ENCODE measurements around the gene TAT. TPM values are rescaled to one million over a fixed set of nuclear protein-coding genes. Genes with fewer than 3 reads are reported as not detected.
A peak's percentile ranks its signal among the peaks of the same experiment; 100 is the strongest.
"Not testable (repeated sequence)": the region's sequence is repeated elsewhere in the genome, so short reads cannot be mapped to it uniquely, and the experiment has no call there.

TAT gene
- total RNA-seq = not detected

GRCh38 chr16:71576971-71577370 is at the start of gene TAT:
TAT (minus strand) TSS chr16:71577092; CDS start chr16:71576415, 677 bp downstream.
- Mint-ChIP-seq H3K27ac (no peak within 1 kb of the TSS), H3K27me3 (peaks cover 41% of the 10 kb centered on the region), H3K9me3 (ENCODE audit: low read depth) (no peaks in the 10 kb centered on the region), H3K36me3 (no peaks in the 10 kb centered on the region), H3K4me1 (no peaks in the 10 kb centered on the region), H3K4me3 (no peak within 1 kb of the TSS)
- CTCF ChIA-PET = interaction anchor here (0.6 to 1.7 kb wide), 5 partner anchors 11 to 115 kb away, joined by 3 to 6 read pairs (median 4); partner anchors contain the start of gene ZNF23
- no peak for DNase-seq
- no peak for ATAC-seq

DNA sequence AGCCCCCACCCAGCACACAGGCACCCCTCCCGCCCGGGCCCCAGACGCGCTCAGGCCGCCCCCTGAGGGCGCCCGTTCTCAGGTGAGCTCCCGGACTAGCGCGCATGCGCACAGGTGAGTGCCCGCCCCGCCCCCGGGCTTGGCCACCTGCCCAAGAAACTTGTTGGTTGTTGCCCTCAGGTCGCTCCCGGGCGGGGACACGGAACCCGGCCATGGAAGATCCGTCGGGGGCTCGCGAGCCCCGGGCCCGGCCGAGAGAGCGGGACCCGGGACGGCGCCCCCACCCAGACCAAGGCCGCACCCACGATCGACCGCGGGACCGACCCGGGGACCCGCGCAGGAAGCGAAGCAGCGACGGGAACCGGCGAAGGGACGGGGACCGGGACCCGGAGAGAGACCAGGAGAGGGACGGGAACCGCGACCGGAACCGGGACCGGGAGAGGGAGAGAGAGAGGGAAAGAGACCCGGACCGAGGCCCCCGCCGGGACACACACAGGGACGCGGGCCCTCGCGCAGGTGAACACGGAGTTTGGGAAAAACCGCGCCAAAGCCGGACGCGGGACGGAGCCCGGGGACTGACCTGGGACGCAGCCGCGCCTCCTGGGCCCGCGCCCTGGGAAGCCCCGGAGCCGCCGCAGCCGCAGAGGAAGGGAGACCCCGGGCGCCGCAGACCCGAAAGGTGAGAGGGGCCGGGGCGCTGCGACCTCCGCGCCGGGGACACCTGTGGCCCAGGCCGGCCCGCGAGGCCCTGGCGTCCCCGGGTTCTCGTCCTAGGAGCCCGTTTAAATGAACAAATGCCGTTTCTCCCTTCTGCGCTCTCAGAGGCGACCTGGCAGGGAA is 49.3 kb upstream of the TAT start, which contains the start of gene MARVELD3:
TSS of gene MARVELD3 (plus strand) at position 167 of the 840 bp plus-strand sequence. CDS start at position 213, 46 bp downstream.
- no peaks in the 10 kb centered on the region for H3K9me3 Mint-ChIP-seq (ENCODE audit: low read depth)
- ATAC-seq (peak; percentile 37), DNase-seq (no peak)
- H3K27me3 Mint-ChIP-seq = peaks cover 30% of the 10 kb centered on the region
- no peak within 1 kb of the TSS for H3K27ac Mint-ChIP-seq
- peak within 1 kb of the TSS; percentile 42 for H3K4me3 Mint-ChIP-seq
- CTCF ChIA-PET = no interaction called here
- peaks cover 14% of the 10 kb centered on the region for H3K4me1 Mint-ChIP-seq
- H3K36me3 Mint-ChIP-seq = no peaks in the 10 kb centered on the region

- no peaks in the 10 kb centered on the region for H3K9me3 Mint-ChIP-seq (ENCODE audit: low read depth)
- CTCF ChIA-PET = interaction anchor here (2.8 kb wide), 1 partner anchor 14 kb away, joined by 20 read pairs; no protein-coding TSS in a partner anchor
- peak overlapping the region; percentile 25 for H3K4me3 Mint-ChIP-seq
These were observed 48.4 kb upstream of the TAT start for GRCh38 chr16:71625113-71625850.

DNA sequence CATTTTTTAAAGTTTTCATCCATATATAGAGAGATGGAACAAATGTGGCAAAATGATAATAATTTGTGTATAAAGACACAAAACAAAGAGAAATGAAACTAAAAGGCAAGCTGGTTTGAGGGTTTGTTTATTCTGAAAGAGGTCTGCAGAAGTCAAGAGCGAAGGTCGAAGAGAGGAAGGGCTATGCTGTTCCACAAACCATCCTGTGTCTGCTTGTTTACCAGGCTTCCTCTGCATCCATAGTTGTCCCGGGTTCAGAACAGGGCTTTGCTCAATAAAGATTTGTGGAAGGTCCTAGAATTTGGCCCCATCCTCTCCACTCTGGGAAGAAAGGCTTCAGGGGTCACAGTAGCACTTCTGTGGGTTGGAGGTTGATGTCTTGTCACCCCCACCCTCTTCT is 46.7 kb upstream of the TAT start:
- Mint-ChIP-seq H3K27me3 (peaks cover 36% of the 10 kb centered on the region), H3K9me3 (ENCODE audit: low read depth) (no peaks in the 10 kb centered on the region), H3K36me3 (no peaks in the 10 kb centered on the region), H3K4me1 (peaks cover 6% of the 10 kb centered on the region), H3K27ac (no peak overlapping the region), H3K4me3 (no peak overlapping the region)
- ATAC-seq (peak; percentile 37), DNase-seq (no peak)
- CTCF ChIA-PET = interaction anchor here (2.8 kb wide), 1 partner anchor 12 kb away, joined by 20 read pairs; no protein-coding TSS in a partner anchor

More at GRCh38 chr16:71625113-71625850, 48.4 kb upstream of the TAT start:
- Mint-ChIP-seq H3K27ac (no peak overlapping the region), H3K27me3 (peaks cover 34% of the 10 kb centered on the region), H3K4me1 (peaks cover 17% of the 10 kb centered on the region), H3K36me3 (no peaks in the 10 kb centered on the region)
- no peak for ATAC-seq
- no peak for DNase-seq

GRCh38 chr16:71622088-71622487 is 45.2 kb upstream of the TAT start:
- ATAC-seq (peak; percentile 70), DNase-seq (peak; percentile 75)
- Mint-ChIP-seq H3K27me3 (peaks cover 34% of the 10 kb centered on the region), H3K36me3 (no peaks in the 10 kb centered on the region), H3K4me3 (peak overlapping the region; percentile 4), H3K27ac (peak overlapping the region; percentile 47), H3K4me1 (peaks cover 6% of the 10 kb centered on the region), H3K9me3 (ENCODE audit: low read depth) (no peaks in the 10 kb centered on the region)
- CTCF ChIA-PET = interaction anchor here (1.6 to 3.8 kb wide), 3 partner anchors 11 to 57 kb away, joined by 7 to 20 read pairs (median 19); no protein-coding TSS in a partner anchor

DNA sequence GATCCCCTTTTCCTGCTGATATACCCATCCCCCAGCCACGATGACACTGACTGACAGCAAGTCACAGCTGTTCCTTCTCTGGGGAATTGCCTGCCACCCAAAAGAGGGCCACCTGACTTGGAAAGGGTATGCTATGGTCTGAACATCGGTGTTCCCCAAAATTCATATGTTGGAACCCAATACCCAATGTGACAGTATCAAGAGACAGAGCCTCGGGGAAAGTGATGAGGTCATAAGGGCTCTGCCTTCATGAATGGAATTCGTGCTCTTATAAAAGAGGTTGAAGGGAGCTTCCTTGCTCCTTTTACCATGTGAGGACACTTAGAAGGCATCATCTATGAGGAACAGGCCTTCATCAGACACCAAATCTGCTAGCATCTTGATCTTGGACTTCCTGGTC is 41.5 kb upstream of the TAT start:
- ATAC-seq (no peak), DNase-seq (no peak)
- H3K36me3 Mint-ChIP-seq = no peaks in the 10 kb centered on the region
- peaks cover 39% of the 10 kb centered on the region for H3K27me3 Mint-ChIP-seq
- H3K27ac Mint-ChIP-seq = no peak overlapping the region
- no peak overlapping the region for H3K4me3 Mint-ChIP-seq
- CTCF ChIA-PET = interaction anchor here (3.8 kb wide), 1 partner anchor 8 kb away, joined by 19 read pairs; no protein-coding TSS in a partner anchor
- no peaks in the 10 kb centered on the region for H3K9me3 Mint-ChIP-seq (ENCODE audit: low read depth)
- peaks cover 6% of the 10 kb centered on the region for H3K4me1 Mint-ChIP-seq

DNA sequence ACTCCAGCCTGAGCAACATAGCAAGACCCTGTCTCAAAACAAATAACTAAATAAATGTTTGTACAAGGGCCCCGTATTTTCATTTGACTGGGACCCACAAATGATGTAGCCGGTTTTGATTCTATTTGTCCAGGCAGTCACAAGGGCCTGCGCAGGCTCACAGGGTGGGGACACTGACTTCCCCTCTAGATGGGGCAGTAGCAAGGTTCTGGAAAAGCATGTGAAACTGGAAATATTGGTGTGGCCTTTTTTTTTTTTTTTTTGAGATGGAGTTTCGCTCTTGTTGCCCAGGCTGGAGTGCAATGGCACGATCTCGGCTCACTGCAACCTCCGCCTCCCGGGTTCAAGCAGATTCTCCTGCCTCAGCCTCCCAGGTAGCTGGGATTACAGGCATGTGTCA is 38.1 kb upstream of the TAT start:
- H3K27me3 Mint-ChIP-seq = peaks cover 46% of the 10 kb centered on the region
- not testable (repeated sequence) for H3K4me3 Mint-ChIP-seq; H3K4me1 Mint-ChIP-seq; DNase-seq; H3K9me3 Mint-ChIP-seq (ENCODE audit: low read depth); ATAC-seq; H3K27ac Mint-ChIP-seq; H3K36me3 Mint-ChIP-seq
- CTCF ChIA-PET = interaction anchor here (0.7 to 1.8 kb wide), 6 partner anchors 38 to 202 kb away, joined by 3 to 5 read pairs (median 4); partner anchors contain the start of gene TAT

- CTCF ChIA-PET = interaction anchor here (0.6 to 3.0 kb wide), 55 partner anchors 9 to 355 kb away, joined by 3 to 91 read pairs (median 5); partner anchors contain the start of genes CHST4, PHLPP2 and TAT
- Mint-ChIP-seq H3K4me3 (peak overlapping the region; percentile 26), H3K36me3 (no peaks in the 10 kb centered on the region), H3K9me3 (ENCODE audit: low read depth) (no peaks in the 10 kb centered on the region), H3K27ac (no peak overlapping the region), H3K27me3 (peaks cover 31% of the 10 kb centered on the region), H3K4me1 (peaks cover 9% of the 10 kb centered on the region)
- DNase-seq = peak; percentile 83
- ATAC-seq = peak; percentile 87
These were observed 34.3 kb upstream of the TAT start for GRCh38 chr16:71610936-71611871.

- no peak for DNase-seq
- H3K36me3 Mint-ChIP-seq = no peaks in the 10 kb centered on the region
- H3K27me3 Mint-ChIP-seq = peaks cover 31% of the 10 kb centered on the region
- no peak overlapping the region for H3K4me3 Mint-ChIP-seq
- H3K9me3 Mint-ChIP-seq (ENCODE audit: low read depth) = no peaks in the 10 kb centered on the region
- no peak for ATAC-seq
- H3K4me1 Mint-ChIP-seq = peaks cover 9% of the 10 kb centered on the region
- no peak overlapping the region for H3K27ac Mint-ChIP-seq
- CTCF ChIA-PET = interaction anchor here (1.0 to 3.0 kb wide), 47 partner anchors 10 to 356 kb away, joined by 3 to 91 read pairs (median 5); partner anchors contain the start of genes CHST4 and PHLPP2
These were observed 33.6 kb upstream of the TAT start for GRCh38 chr16:71610447-71610846.

GRCh38 chr16:71609066-71609465 is 32.2 kb upstream of the TAT start:
- ATAC-seq (no peak), DNase-seq (no peak)
- CTCF ChIA-PET = interaction anchor here (1.4 to 3.0 kb wide), 3 partner anchors 44 to 221 kb away, joined by 4 to 30 read pairs (median 11); no protein-coding TSS in a partner anchor
- Mint-ChIP-seq H3K9me3 (ENCODE audit: low read depth) (no peaks in the 10 kb centered on the region), H3K36me3 (no peaks in the 10 kb centered on the region), H3K27ac (no peak overlapping the region), H3K27me3 (peaks cover 22% of the 10 kb centered on the region), H3K4me1 (peaks cover 9% of the 10 kb centered on the region), H3K4me3 (no peak overlapping the region)

DNA sequence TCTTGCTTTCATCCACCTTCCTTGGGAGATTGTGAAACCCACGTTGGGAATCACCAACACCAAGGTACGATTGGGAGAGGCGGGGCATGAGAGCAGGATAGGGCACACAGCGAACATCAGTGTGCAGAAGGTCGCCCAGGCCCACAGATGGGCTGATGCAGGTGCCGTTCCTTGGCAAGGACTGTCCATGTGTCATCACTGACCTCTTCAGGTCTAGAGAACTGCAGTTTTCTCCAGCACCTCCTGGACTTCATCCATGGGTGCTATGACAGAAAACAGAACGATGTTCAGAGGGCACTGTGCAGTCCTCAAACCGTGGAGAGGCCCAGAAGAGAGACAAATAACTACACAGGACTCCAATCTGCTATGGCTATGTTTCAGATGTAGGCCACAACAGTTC is 23.9 kb upstream of the TAT start:
- peaks cover 29% of the 10 kb centered on the region for H3K27me3 Mint-ChIP-seq
- no peak overlapping the region for H3K4me3 Mint-ChIP-seq

GRCh38 chr16:71598426-71598825 is 21.5 kb upstream of the TAT start:
- H3K27me3 Mint-ChIP-seq = peaks cover 42% of the 10 kb centered on the region
- H3K36me3 Mint-ChIP-seq; DNase-seq; ATAC-seq; H3K27ac Mint-ChIP-seq; H3K9me3 Mint-ChIP-seq (ENCODE audit: low read depth); H3K4me3 Mint-ChIP-seq; H3K4me1 Mint-ChIP-seq: not testable (repeated sequence)
- CTCF ChIA-PET = interaction anchor here (1.1 kb wide), 1 partner anchor 13 kb away, joined by 5 read pairs; no protein-coding TSS in a partner anchor

More for the DNA sequence above, 23.9 kb upstream of the TAT start:
- no peaks in the 10 kb centered on the region for H3K9me3 Mint-ChIP-seq (ENCODE audit: low read depth)
- CTCF ChIA-PET = no interaction called here
- no peaks in the 10 kb centered on the region for H3K36me3 Mint-ChIP-seq
- no peaks in the 10 kb centered on the region for H3K4me1 Mint-ChIP-seq
- ATAC-seq (no peak), DNase-seq (no peak)
- H3K27ac Mint-ChIP-seq = no peak overlapping the region
